GM21526 (cell line): ENCODE data around the gene TNFRSF18.

Experiments
- ATAC-seq: cut with Tn5 transposase; IDR thresholded peaks from one replicate; pipeline ENCODE4 v1.9.1; 2021; ENCODE audit warnings: moderate library complexity; ENCODE audit not compliant: unreplicated experiment, low FRiP score

Gene TNFRSF18

DNA sequence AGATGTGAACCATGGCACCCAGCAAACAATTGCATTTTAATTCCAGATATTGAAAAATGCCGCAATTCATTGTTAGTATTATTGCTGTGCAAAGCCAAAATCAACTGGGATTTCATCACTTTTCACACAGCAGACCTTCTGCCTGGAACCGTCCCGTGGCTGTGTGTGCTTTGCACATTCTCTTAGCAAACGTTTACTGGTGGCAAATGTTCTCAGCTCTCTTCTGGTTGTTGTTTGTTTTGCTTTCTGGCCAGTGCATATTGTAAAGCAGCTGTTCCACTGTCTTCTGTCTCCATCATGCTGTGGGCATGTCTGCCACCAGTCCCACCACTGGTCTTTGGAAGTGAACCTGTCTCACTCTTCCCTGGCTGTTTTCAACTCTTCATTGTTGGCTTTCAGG, 52.5 kb downstream of the TNFRSF18 start:
- no peak for ATAC-seq
